ENCODE results near the gene FDXR.

GRCh38 chr17:74850914-74851313 is 21.9 kb downstream of the FDXR start:
- TF ChIP-seq CTCF (IDR thresholded peaks at IDR 0.05; ENCODE audit: insufficient read depth, low read length), result no peak
- TF ChIP-seq, protein P1, sequence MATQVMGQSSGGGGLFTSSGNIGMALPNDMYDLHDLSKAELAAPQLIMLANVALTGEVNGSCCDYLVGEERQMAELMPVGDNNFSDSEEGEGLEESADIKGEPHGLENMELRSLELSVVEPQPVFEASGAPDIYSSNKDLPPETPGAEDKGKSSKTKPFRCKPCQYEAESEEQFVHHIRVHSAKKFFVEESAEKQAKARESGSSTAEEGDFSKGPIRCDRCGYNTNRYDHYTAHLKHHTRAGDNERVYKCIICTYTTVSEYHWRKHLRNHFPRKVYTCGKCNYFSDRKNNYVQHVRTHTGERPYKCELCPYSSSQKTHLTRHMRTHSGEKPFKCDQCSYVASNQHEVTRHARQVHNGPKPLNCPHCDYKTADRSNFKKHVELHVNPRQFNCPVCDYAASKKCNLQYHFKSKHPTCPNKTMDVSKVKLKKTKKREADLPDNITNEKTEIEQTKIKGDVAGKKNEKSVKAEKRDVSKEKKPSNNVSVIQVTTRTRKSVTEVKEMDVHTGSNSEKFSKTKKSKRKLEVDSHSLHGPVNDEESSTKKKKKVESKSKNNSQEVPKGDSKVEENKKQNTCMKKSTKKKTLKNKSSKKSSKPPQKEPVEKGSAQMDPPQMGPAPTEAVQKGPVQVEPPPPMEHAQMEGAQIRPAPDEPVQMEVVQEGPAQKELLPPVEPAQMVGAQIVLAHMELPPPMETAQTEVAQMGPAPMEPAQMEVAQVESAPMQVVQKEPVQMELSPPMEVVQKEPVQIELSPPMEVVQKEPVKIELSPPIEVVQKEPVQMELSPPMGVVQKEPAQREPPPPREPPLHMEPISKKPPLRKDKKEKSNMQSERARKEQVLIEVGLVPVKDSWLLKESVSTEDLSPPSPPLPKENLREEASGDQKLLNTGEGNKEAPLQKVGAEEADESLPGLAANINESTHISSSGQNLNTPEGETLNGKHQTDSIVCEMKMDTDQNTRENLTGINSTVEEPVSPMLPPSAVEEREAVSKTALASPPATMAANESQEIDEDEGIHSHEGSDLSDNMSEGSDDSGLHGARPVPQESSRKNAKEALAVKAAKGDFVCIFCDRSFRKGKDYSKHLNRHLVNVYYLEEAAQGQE (IDR thresholded peaks at IDR 0.05; ENCODE audit: insufficient replicate concordance, low read depth), result no peak
